ENCODE data around the gene ADCY5.

GRCh38 chr3:123481071-123481470, 32.2 kb upstream of the ADCY5 start:
- TF ChIP-seq POLR2A (IDR thresholded peaks at IDR 0.05; ENCODE audit: low read depth, low read length) (no peak), TAF1 (IDR thresholded peaks at IDR 0.05; ENCODE audit: borderline replicate concordance, low read depth, low read length) (no peak)

Measured in GM12892 (cell line).